Neuronal stem cell (in vitro differentiated cells): ENCODE data around the gene CNOT8.

ENCODE experiments used
- DNase-seq: peaks from one replicate; pipeline ENCODE4 v3.0.0-alpha.2; 2013; ENCODE audit warnings: low spot score
- H2AFZ ChIP-seq: one replicate; pipeline ENCODE4 v1.6.1; 2013; ENCODE audit warnings: mild to moderate bottlenecking, low read length, inconsistent platforms
- H2AK5ac ChIP-seq: 2 replicates; pipeline ENCODE4 v1.6.1; 2013; ENCODE audit warnings: low read depth, mild to moderate bottlenecking, inconsistent platforms, low read length, moderate library complexity, mixed read lengths
- H2BK120ac ChIP-seq: 2 replicates; pipeline ENCODE4 v1.6.1; 2013; ENCODE audit warnings: low read depth, mild to moderate bottlenecking, inconsistent platforms, low read length, moderate library complexity, mixed read lengths
- H2BK12ac ChIP-seq: one replicate; pipeline ENCODE4 v1.6.1; 2013; ENCODE audit warnings: low read length, inconsistent platforms
- H2BK15ac ChIP-seq: 2 replicates; pipeline ENCODE4 v1.6.1; 2013; ENCODE audit warnings: mild to moderate bottlenecking, low read length, inconsistent platforms, mixed read lengths
- H2BK5ac ChIP-seq: one replicate; pipeline ENCODE4 v1.6.1; 2013; ENCODE audit warnings: inconsistent platforms, mild to moderate bottlenecking, low read length, moderate library complexity
- H3K14ac ChIP-seq: one replicate; pipeline ENCODE4 v1.6.1; 2013; ENCODE audit warnings: low read length, inconsistent platforms
- H3K18ac ChIP-seq: 2 replicates; pipeline ENCODE4 v1.6.1; 2013; ENCODE audit warnings: low read length, inconsistent platforms
- H3K23ac ChIP-seq: 2 replicates; pipeline ENCODE4 v1.6.1; 2013; ENCODE audit warnings: low read depth, mild to moderate bottlenecking, mixed read lengths, low read length, inconsistent platforms; ENCODE audit not compliant: poor library complexity
- H3K27ac ChIP-seq: replicated peaks from 3 replicates; pipeline ENCODE4 v1.5.1; 2013; ENCODE audit warnings: low read length, inconsistent platforms
- H3K27me3 ChIP-seq, 3 experiments: 2 replicates each; pipeline ENCODE4 v1.6.1; 2013; ENCODE audit warnings: low read length in 3 of 3, mild to moderate bottlenecking in 2 of 3, inconsistent platforms in 1 of 3, low read depth in 1 of 3, mixed read lengths in 1 of 3, moderate library complexity in 1 of 3; ENCODE audit not compliant: control insufficient read depth in 3 of 3, insufficient read depth in 3 of 3
- H3K36me3 ChIP-seq, 2 donors: replicated peaks in 1 of 2; 2 replicates each; pipeline ENCODE4 v1.6.1; 2013; ENCODE audit warnings: low read length in 2 of 2; ENCODE audit not compliant: control insufficient read depth in 2 of 2, insufficient read depth in 2 of 2
- H3K4ac ChIP-seq: 2 replicates; pipeline ENCODE4 v1.6.1; 2013; ENCODE audit warnings: inconsistent platforms, mild to moderate bottlenecking, low read length, moderate library complexity
- H3K4me1 ChIP-seq, 2 donors: 1 replicate in 1 of 2; 2 replicates in 1 of 2; pipeline ENCODE4 v1.6.1; 2013; ENCODE audit warnings: low read length in 2 of 2, low read depth in 1 of 2; ENCODE audit not compliant: control insufficient read depth in 2 of 2, insufficient read depth in 1 of 2
- H3K4me2 ChIP-seq: one replicate; pipeline ENCODE4 v1.6.1; 2013; ENCODE audit warnings: mild to moderate bottlenecking, low read length, inconsistent platforms; ENCODE audit not compliant: insufficient read depth, poor library complexity, severe bottlenecking
- H3K4me3 ChIP-seq, 2 donors: 2 replicates each; pipeline ENCODE4 v1.5.1; 2013; ENCODE audit warnings: low read length in 2 of 2, mild to moderate bottlenecking in 2 of 2, inconsistent platforms in 1 of 2, moderate library complexity in 1 of 2
- H3K79me1 ChIP-seq: one replicate; pipeline ENCODE4 v1.6.1; 2013; ENCODE audit warnings: low read depth, mild to moderate bottlenecking, inconsistent platforms, low read length, moderate library complexity
- H3K9ac ChIP-seq: one replicate; pipeline ENCODE4 v1.6.1; 2013; ENCODE audit warnings: mild to moderate bottlenecking, low read depth, low read length, inconsistent platforms; ENCODE audit not compliant: poor library complexity
- H3K9me3 ChIP-seq, 2 donors: replicated peaks in 1 of 2; 2 replicates each; pipeline versions ENCODE3 to v1.6.1; 2013; ENCODE audit warnings: low read length in 2 of 2, mild to moderate bottlenecking in 2 of 2, inconsistent platforms in 1 of 2, low read depth in 1 of 2, mixed read lengths in 1 of 2, moderate library complexity in 1 of 2; ENCODE audit not compliant: control insufficient read depth in 2 of 2, insufficient read depth in 1 of 2
- H4K8ac ChIP-seq: one replicate; pipeline ENCODE4 v1.6.1; 2013; ENCODE audit warnings: low read depth, mild to moderate bottlenecking, inconsistent platforms, low read length, moderate library complexity
- H4K91ac ChIP-seq: one replicate; pipeline ENCODE4 v1.6.1; 2013; ENCODE audit warnings: low read length, low read depth, mild to moderate bottlenecking, inconsistent platforms; ENCODE audit not compliant: poor library complexity
- WGBS, 2 donors: extraction: QIAGEN DNeasy Blood & Tissue Kit; methylation state at CpG; one replicate each; pipeline ENCODE4 v1.1.7; 2013; ENCODE audit warnings: missing lambda C conversion rate in 2 of 2, mixed read lengths in 1 of 2; ENCODE audit not compliant: insufficient read length in 2 of 2, insufficient replicate concordance in 1 of 2; ENCODE audit errors: extremely low coverage in 2 of 2; 5-methylcytosine and 5-hydroxymethylcytosine counted together

The CNOT8 gene

DNA sequence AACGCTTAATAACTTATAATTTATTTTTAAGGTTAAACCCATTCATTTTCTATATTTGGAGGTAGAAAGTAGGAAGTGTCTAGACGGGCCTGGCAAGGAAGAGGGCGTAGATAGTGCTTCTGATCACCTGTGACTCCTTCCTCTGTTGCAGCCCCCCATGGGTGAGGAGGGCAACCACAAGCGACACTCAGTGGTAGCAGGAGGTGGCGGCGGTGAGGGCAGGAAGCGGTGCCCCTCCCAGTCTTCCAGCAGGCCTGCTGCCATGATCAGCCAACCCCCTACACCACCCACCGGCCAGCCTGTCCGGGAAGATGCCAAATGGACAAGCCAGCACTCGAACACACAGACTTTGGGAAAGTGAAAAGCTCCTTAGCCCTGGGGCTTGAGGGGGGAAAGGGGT, 44.7 kb upstream of the CNOT8 start:
- Histone ChIP-seq H3K4me2 (no peak overlapping the region), H3K4me3 (no peak overlapping the region), H3K4me1 (peaks cover 0 to 3% of the 10 kb centered on the region in 2 donors), H2BK120ac (no peak overlapping the region), H2AFZ (no peak overlapping the region), H4K91ac (no peak overlapping the region), H3K9me3 (no peaks in the 10 kb centered on the region), H3K27ac (no peak overlapping the region), H2BK5ac (no peak overlapping the region), H3K14ac (no peak overlapping the region), H2BK12ac (no peak overlapping the region), H3K18ac (no peak overlapping the region), H2AK5ac (no peak overlapping the region), H3K36me3 (peaks cover 52 to 98% of the 10 kb centered on the region in 2 donors), H4K8ac (no peak overlapping the region), H3K4ac (no peak overlapping the region), H3K79me1 (peaks cover 3% of the 10 kb centered on the region), H2BK15ac (no peak overlapping the region), H3K23ac (no peak overlapping the region), H3K9ac (no peak overlapping the region), H3K27me3 (no peaks in the 10 kb centered on the region)
- DNase-seq, result no peak
- WGBS, 2 donors, result no CpG with 5 or more reads among the region's 10 CpGs

DNA sequence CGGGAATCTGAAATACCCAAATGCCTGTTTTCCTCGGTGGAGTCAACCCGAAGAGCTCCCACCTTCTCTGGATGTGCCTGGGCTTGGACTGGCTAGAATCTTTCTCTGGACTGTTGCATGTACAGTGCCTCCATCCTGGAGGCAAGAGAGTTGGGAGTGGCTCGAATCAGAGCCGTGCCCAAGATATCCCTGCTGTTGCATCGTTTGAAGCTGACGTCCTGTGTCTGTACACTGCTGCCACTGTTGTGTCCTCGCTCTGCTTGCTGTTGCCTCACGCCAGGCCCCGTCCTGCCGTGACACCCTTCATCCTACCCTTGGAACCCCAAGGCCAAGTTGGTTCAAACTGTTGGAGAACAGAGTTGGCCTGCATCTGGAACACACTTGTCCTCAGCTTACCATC, 43.4 kb upstream of the CNOT8 start:
- WGBS, 2 donors, result no CpG with 5 or more reads among the region's 11 CpGs

DNA sequence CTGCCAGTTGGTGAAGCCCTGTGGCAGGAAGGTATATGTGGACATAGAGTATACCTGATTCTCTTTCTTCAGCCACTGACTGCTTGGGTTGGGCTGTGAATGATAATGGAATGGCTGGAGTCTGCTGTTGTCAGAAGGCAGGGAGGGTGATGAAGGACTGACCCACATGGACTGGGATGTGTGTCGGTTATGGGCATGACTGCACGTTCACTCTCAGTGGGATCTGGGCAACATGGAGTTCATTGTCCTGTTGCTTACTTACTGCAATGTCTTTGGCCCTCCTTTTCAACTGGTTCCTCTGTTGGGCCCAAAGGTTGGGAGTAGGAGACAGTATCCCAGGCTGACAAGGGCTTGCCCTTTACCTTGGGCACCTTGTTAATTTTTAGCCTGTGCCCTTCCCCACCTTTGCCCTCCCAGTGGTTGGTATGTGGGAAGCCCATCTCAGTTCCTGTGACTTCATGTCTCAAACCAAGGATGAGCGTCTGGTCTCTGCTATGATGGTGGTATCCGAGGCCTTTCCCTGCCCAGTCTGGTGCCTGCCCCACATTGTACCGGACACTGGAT, 42.7 kb upstream of the CNOT8 start:
- Histone ChIP-seq H3K36me3 (peaks cover 52 to 98% of the 10 kb centered on the region in 2 donors), H3K4me2 (no peak overlapping the region), H3K14ac (no peak overlapping the region), H3K4ac (no peak overlapping the region), H3K79me1 (peaks cover 3% of the 10 kb centered on the region), H3K4me3 (no peak overlapping the region), H3K9me3 (peaks cover 0 to 2% of the 10 kb centered on the region in 2 donors), H4K8ac (no peak overlapping the region), H2BK5ac (no peak overlapping the region), H3K4me1 (peaks cover 0 to 9% of the 10 kb centered on the region in 2 donors), H2BK12ac (no peak overlapping the region), H2AFZ (no peak overlapping the region), H2AK5ac (no peak overlapping the region), H3K18ac (no peak overlapping the region), H4K91ac (no peak overlapping the region), H3K23ac (no peak overlapping the region), H2BK15ac (no peak overlapping the region), H2BK120ac (no peak overlapping the region), H3K27ac (no peak overlapping the region), H3K27me3 (no peaks in the 10 kb centered on the region), H3K9ac (peak overlapping the region; percentile 56)
- DNase-seq, result no peak
- WGBS, 2 donors, result no CpG with 5 or more reads among the region's 5 CpGs

More for the DNA sequence above, 43.4 kb upstream of the CNOT8 start:
- Histone ChIP-seq H2BK15ac (no peak overlapping the region), H3K36me3 (peaks cover 52 to 98% of the 10 kb centered on the region in 2 donors), H3K4me3 (peak overlapping the region in 1 of 2 donors; percentile 42), H2BK5ac (no peak overlapping the region), H2BK12ac (no peak overlapping the region), H3K9me3 (no peaks in the 10 kb centered on the region), H3K4me1 (peaks cover 0 to 9% of the 10 kb centered on the region in 2 donors), H3K4me2 (no peak overlapping the region), H3K18ac (peak overlapping the region; percentile 32), H3K27me3 (no peaks in the 10 kb centered on the region), H3K9ac (no peak overlapping the region), H3K79me1 (peaks cover 3% of the 10 kb centered on the region), H4K91ac (no peak overlapping the region), H2BK120ac (no peak overlapping the region), H4K8ac (no peak overlapping the region), H2AK5ac (no peak overlapping the region), H2AFZ (no peak overlapping the region), H3K14ac (no peak overlapping the region), H3K27ac (no peak overlapping the region), H3K23ac (no peak overlapping the region), H3K4ac (no peak overlapping the region)
- DNase-seq, result no peak

DNA sequence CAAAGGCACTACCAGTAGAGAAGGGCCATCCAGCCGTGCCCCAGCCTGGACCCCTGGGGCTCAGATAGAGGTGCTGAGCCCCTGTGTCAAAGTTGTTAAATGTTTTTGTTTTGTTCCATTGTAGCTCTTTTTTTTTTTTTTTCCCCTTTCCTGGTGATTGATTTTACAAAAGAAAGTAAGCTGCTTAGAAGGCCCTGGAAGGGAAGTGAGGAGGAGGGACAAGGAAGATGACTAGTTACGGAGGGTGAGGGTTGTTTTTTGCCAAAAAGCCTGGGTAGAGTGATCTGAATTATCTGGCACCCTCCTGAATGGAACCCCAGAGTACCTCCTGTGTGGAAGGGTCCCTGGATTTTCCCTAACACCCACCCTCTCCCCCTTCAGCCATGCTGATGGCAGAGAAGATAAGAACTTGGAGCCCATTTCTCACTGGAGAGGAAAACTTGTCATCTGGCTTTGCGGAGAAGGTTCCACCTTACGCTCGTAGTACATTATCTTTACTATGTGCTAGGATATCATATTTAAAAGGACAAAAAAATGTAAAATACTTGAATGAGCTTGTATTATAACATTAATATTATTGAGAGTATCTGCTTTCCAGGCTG, 41.4 kb upstream of the CNOT8 start:
- Histone ChIP-seq H4K8ac (no peak overlapping the region), H3K14ac (no peak overlapping the region), H2AK5ac (no peak overlapping the region), H3K4me1 (peaks cover 0 to 9% of the 10 kb centered on the region in 2 donors), H3K79me1 (peaks cover 3% of the 10 kb centered on the region), H3K36me3 (peaks cover 45 to 96% of the 10 kb centered on the region in 2 donors), H3K4me2 (no peak overlapping the region), H2BK120ac (no peak overlapping the region), H3K4ac (no peak overlapping the region), H4K91ac (no peak overlapping the region), H2BK5ac (no peak overlapping the region), H2BK15ac (no peak overlapping the region), H3K27ac (no peak overlapping the region), H3K23ac (no peak overlapping the region), H3K27me3 (no peaks in the 10 kb centered on the region), H2BK12ac (no peak overlapping the region), H3K9me3 (peaks cover 0 to 2% of the 10 kb centered on the region in 2 donors), H3K4me3 (no peak overlapping the region), H3K18ac (no peak overlapping the region), H3K9ac (no peak overlapping the region), H2AFZ (no peak overlapping the region)
- DNase-seq, result no peak
- no CpG with 5 or more reads among the region's 5 CpGs for WGBS, 2 donors
